Neutrophil (primary cell): ENCODE results near the gene SYTL1.

ENCODE experiments used
- H3K27ac ChIP-seq: fragments of 200-600 bp; sonication (generic); 2 replicates; pipeline ENCODE4 v1.5.1; 2016; ENCODE audit warnings: mild to moderate bottlenecking, moderate library complexity
- H3K27me3 ChIP-seq: fragments of 200-600 bp; sonication (generic); 2 replicates; pipeline ENCODE4 v1.6.0; 2016; ENCODE audit warnings: mild to moderate bottlenecking
- H3K36me3 ChIP-seq: fragments of 200-600 bp; sonication (generic); 2 replicates; pipeline ENCODE4 v1.5.1; 2017
- H3K4me1 ChIP-seq, 2 experiments: fragments of 200-600 bp in 1 of 2; sonication (generic) in 1 of 2; 1 replicate in 1 of 2; 2 replicates in 1 of 2; pipeline versions ENCODE4 v1.5.1 to v1.6.1; 2013 to 2016; ENCODE audit warnings: low read depth in 1 of 2, low read length in 1 of 2, mild to moderate bottlenecking in 1 of 2, moderate library complexity in 1 of 2; ENCODE audit not compliant: control insufficient read depth in 1 of 2, insufficient read depth in 1 of 2
- H3K4me3 ChIP-seq, 2 experiments: fragments of 200-600 bp in 1 of 2; sonication (generic) in 1 of 2; 1 replicate in 1 of 2; 2 replicates in 1 of 2; pipeline ENCODE4 v1.5.1; 2013 to 2016; ENCODE audit warnings: low read depth in 1 of 2, low read length in 1 of 2, mild to moderate bottlenecking in 1 of 2, moderate library complexity in 1 of 2
- H3K9me3 ChIP-seq: fragments of 200-600 bp; sonication (generic); 2 replicates; pipeline ENCODE4 v1.5.1; 2016
- CTCF ChIP-seq: fragments of 200-600 bp; sonication (generic); IDR thresholded peaks from 2 replicates; pipeline ENCODE4 v1.5.1; 2016; ENCODE audit warnings: antibody characterized with exemption

SYTL1 gene, protein sequence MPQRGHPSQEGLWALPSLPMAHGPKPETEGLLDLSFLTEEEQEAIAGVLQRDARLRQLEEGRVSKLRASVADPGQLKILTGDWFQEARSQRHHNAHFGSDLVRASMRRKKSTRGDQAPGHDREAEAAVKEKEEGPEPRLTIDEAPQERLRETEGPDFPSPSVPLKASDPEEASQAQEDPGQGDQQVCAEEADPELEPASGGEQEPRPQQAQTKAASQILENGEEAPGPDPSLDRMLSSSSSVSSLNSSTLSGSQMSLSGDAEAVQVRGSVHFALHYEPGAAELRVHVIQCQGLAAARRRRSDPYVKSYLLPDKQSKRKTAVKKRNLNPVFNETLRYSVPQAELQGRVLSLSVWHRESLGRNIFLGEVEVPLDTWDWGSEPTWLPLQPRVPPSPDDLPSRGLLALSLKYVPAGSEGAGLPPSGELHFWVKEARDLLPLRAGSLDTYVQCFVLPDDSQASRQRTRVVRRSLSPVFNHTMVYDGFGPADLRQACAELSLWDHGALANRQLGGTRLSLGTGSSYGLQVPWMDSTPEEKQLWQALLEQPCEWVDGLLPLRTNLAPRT

DNA sequence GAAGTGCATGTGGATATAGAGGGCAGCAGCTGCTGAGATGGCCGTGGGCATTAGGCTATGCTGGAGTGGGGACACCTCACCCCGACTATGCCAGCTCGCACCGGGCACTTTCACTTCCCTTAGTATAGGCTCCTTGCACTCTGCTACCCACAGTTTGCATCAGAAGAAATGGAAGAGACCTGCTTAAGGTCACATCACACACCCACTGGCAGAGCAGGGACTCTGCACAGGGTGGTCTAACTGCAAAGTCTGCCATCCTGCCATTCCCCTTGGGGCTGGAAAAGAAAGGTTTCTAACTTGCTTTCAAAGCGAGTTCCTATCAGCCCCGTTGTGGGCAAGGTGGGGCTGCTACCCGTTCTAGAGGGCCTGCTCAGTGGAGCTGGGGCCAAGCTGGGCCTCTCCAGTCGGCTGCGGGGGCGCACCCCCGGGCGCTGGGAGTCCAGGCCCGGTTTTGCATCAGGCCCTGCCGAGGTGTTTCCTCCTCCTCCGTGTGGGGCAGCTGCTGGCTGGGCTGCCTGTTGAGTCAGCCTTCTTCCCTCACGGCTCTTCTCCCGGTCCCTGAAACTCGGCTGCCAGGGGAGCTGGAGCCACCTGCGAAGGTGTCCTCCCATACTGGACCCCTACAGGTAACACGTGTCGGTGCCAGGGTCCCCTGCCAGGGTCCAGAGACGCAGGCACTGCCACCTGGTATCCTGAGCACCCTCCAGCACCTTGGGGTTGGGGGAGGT, at the start of gene SYTL1:
Gene SYTL1 (plus strand): TSS at position 498 of the 728 bp plus-strand sequence. CDS start 3,313 bp downstream, outside the sequence.
- Histone ChIP-seq H3K27ac (peak within 1 kb of the TSS; percentile 99), H3K36me3 (peaks cover 9% of the 10 kb centered on the region), H3K4me1 (peaks cover 61 to 62% of the 10 kb centered on the region in 2 experiments), H3K4me3 (peak within 1 kb of the TSS; percentile 81 to 88), H3K9me3 (no peaks in the 10 kb centered on the region), H3K27me3 (no peaks in the 10 kb centered on the region)
- TF ChIP-seq CTCF: no peak

- no peaks in the 10 kb centered on the region for H3K27me3 ChIP-seq
- H3K36me3 ChIP-seq: peaks cover 94% of the 10 kb centered on the region
- TF ChIP-seq CTCF: no peak
- H3K4me1 ChIP-seq: no peaks in the 10 kb centered on the region
- H3K9me3 ChIP-seq: no peaks in the 10 kb centered on the region
- H3K4me3 ChIP-seq: no peak overlapping the region
- no peak overlapping the region for H3K27ac ChIP-seq
These were observed 49.7 kb upstream of the SYTL1 start for GRCh38 chr1:27292106-27292505.

DNA sequence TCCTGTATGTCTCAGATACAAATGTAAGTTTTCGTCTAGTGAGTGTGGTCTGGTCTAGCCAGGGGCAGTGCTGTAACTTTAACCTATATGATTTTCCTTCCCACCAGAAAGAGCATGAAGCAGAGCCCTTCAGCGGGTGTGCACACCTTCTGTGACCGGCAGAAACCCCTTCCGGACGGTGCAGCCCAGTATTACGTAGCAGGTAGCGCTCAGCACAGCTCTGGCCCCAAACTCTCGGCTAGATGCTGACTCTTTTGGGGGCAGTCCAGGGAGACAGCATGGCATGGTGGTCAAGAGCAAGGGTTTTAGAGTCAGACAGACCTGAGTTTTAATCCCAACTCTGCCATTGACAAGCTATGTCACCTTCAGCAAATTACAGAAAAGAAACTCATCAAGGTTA, 47.9 kb upstream of the SYTL1 start:
- H3K9me3 ChIP-seq: no peaks in the 10 kb centered on the region
- H3K4me1 ChIP-seq: no peaks in the 10 kb centered on the region
- H3K4me3 ChIP-seq: no peak overlapping the region
- H3K27ac ChIP-seq: no peak overlapping the region
- no peak for TF ChIP-seq CTCF
- H3K36me3 ChIP-seq: peaks cover 98% of the 10 kb centered on the region
- no peaks in the 10 kb centered on the region for H3K27me3 ChIP-seq

DNA sequence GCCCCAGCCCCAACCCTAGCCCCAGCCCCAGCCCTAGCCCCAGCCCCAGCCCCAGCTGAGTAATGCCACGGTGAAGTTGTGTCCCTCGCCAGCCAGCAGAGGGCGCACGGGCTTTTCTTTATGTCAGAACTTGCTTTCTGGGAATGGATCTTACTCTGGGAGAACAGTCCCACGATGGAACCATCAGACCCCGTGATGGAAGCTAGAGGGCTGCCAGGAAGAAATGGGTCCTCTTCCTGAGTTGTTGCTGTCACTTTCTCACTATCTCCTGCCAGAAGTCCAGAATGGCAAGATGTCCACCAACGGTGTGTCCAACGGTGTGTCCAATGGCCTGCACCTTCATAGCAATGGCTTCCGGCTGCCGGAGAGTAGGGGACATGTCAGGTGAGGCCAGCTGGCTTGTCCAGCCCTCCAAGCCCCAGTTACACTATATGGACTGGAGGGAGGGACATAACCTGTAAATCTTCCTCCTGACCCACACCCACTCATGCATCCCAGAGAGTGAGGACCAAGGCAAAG, 45.0 kb upstream of the SYTL1 start:
- H3K4me3 ChIP-seq: no peak overlapping the region
- peaks cover 0 to 4% of the 10 kb centered on the region in 2 experiments for H3K4me1 ChIP-seq
- H3K27me3 ChIP-seq: no peaks in the 10 kb centered on the region
- H3K36me3 ChIP-seq: peaks cover 100% of the 10 kb centered on the region
- no peak overlapping the region for H3K27ac ChIP-seq
- TF ChIP-seq CTCF: peak; percentile 75
- no peaks in the 10 kb centered on the region for H3K9me3 ChIP-seq

DNA sequence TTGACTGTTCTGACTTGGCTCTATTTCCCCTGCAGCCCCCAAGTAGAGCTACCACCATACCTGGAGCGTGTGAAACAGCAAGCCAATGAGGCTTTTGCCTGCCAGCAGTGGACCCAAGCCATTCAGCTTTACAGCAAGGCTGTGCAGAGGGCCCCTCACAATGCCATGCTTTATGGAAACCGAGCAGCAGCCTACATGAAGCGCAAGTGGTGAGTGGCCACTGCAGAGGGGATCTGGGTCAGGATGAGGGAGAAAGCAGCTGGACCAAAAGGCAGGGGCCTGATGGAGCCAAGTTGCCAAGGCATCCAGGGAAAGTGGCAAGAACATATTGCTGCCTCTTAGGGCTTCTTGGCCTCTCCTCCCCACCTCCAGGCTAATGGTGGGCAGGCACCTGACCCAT, 43.9 kb upstream of the SYTL1 start:
- TF ChIP-seq CTCF: no peak
- Histone ChIP-seq H3K27me3 (no peaks in the 10 kb centered on the region), H3K4me1 (peaks cover 0 to 4% of the 10 kb centered on the region in 2 experiments), H3K27ac (no peak overlapping the region), H3K9me3 (no peaks in the 10 kb centered on the region), H3K36me3 (peaks cover 100% of the 10 kb centered on the region), H3K4me3 (no peak overlapping the region)
